GM12878 (cell line): ENCODE data around the gene RHBDF2. TPM values are rescaled to one million over a fixed set of nuclear protein-coding genes. Genes with fewer than 3 reads are reported as not detected.

Experiments
- ATAC-seq: fragments of 200-7000 bp; cut with Tn5 transposase; 3 replicates; pipeline ENCODE4 v1.9.1; 2020; ENCODE audit warnings: mild to moderate bottlenecking, moderate library complexity
- BruUV-seq: library from RNA; stranded (reverse); fragments of 400-500 nt; replicated peaks from 2 replicates; lab custom pipeline; 2021; lab: Mats Ljungman, UMichigan
- CTCF ChIA-PET: fragments of 300-600 bp; sonication (Branson Sonifier 250); formaldehyde crosslinking; extraction: SDS; loops from one replicate; lab custom pipeline; 2021; ENCODE audit warnings: inconsistent platforms; lab: Yijun Ruan, JAX
- POLR2A ChIA-PET: fragments of 350-600 bp; formaldehyde crosslinking; extraction: SDS; loops from one replicate; lab custom pipeline; 2021; ENCODE audit warnings: inconsistent platforms; lab: Charles Lee
- RAD21 ChIA-PET: fragments of 300-600 bp; sonication (Branson Sonifier 250); formaldehyde crosslinking; loops from one replicate; lab custom pipeline; 2023; ENCODE audit warnings: antibody characterized with exemption; ENCODE audit not compliant: unreplicated experiment; lab: Charles Lee
- SMC1A ChIA-PET: fragments of 300-600 bp; sonication (Branson Sonifier 250); formaldehyde crosslinking; loops from one replicate; lab custom pipeline; 2023; ENCODE audit not compliant: unreplicated experiment, uncharacterized antibody; lab: Charles Lee
- DNase-seq: peaks from one replicate; pipeline ENCODE4 v3.0.0-alpha.2; 2011; ENCODE audit warnings: low read depth, low spot score
- FAIRE-seq: peaks from 3 replicates; lab custom pipeline; 2011; peaks lifted over from hg19 to GRCh38; lab: Jason Lieb, UNC
- H2AFZ ChIP-seq: 2 replicates; pipeline ENCODE4 v1.6.0; 2011; ENCODE audit warnings: low read depth, low read length, control low read depth; ENCODE audit not compliant: control insufficient read depth
- H3K27ac ChIP-seq: 2 replicates; pipeline ENCODE4 v1.5.1; 2011; ENCODE audit warnings: control low read depth; ENCODE audit not compliant: control insufficient read depth, insufficient read depth
- H3K27me3 ChIP-seq, 2 experiments: replicated peaks in 1 of 2; 2 replicates each; pipeline versions ENCODE4 v1.6.0 to v1.6.1; 2011; ENCODE audit warnings: low read length in 1 of 2; ENCODE audit not compliant: control insufficient read depth in 2 of 2, insufficient read depth in 2 of 2
- H3K36me3 ChIP-seq, 2 experiments: 2 replicates each; pipeline ENCODE4 v1.5.1; 2011; ENCODE audit warnings: low read length in 1 of 2; ENCODE audit not compliant: control insufficient read depth in 2 of 2, insufficient read depth in 2 of 2
- H3K4me1 ChIP-seq: 2 replicates; pipeline ENCODE4 v1.6.1; 2011; ENCODE audit warnings: mild to moderate bottlenecking, low read length, moderate library complexity, mixed read lengths; ENCODE audit not compliant: control insufficient read depth, insufficient read depth
- H3K4me2 ChIP-seq: 2 replicates; pipeline ENCODE4 v1.6.0; 2011; ENCODE audit warnings: control low read depth; ENCODE audit not compliant: control insufficient read depth, insufficient read depth
- H3K4me3 ChIP-seq: fragments of 200-600 bp; sonication (generic); 2 replicates; pipeline ENCODE4 v1.5.1; 2016
- H3K79me2 ChIP-seq: 2 replicates; pipeline ENCODE4 v1.6.0; 2011; ENCODE audit warnings: low read length; ENCODE audit not compliant: control insufficient read depth, insufficient read depth
- H3K9ac ChIP-seq: 2 replicates; pipeline ENCODE4 v1.8.0; 2011; ENCODE audit warnings: low read length, control low read depth, mixed read lengths; ENCODE audit not compliant: control insufficient read depth, insufficient read depth
- H3K9me3 ChIP-seq: replicated peaks from 3 replicates; pipeline ENCODE4 v1.5.1; 2011; ENCODE audit warnings: mild to moderate bottlenecking, low read length; ENCODE audit not compliant: control insufficient read depth, insufficient read depth
- H4K20me1 ChIP-seq: 2 replicates; pipeline ENCODE4 v1.6.0; 2011; ENCODE audit not compliant: control insufficient read depth, insufficient read depth
- CBFB ChIP-seq: IDR thresholded peaks from 2 replicates; pipeline ENCODE4 v1.6.1; 2016; ENCODE audit warnings: antibody characterized with exemption, low read depth
- CHD1 ChIP-seq: IDR thresholded peaks from 2 replicates; pipeline ENCODE4 v1.6.1; 2012; ENCODE audit warnings: low read depth, low read length, improper control_type of control experiment
- EED ChIP-seq: sonication (generic); IDR thresholded peaks from 2 replicates; pipeline ENCODE4 v1.6.1; 2016; ENCODE audit warnings: antibody characterized with exemption, low read depth
- FOS ChIP-seq: IDR thresholded peaks from 3 replicates; pipeline ENCODE4 v1.6.1; 2011; ENCODE audit warnings: borderline replicate concordance; ENCODE audit not compliant: insufficient read length; ENCODE audit errors: extremely low read depth
- MEF2A ChIP-seq: IDR thresholded peaks from 2 replicates; pipeline ENCODE4 v1.6.1; 2011; ENCODE audit warnings: low read depth, mild to moderate bottlenecking, low read length, moderate library complexity; ENCODE audit not compliant: insufficient read depth
- MTA3 ChIP-seq: IDR thresholded peaks from 2 replicates; pipeline ENCODE4 v1.6.1; 2012; ENCODE audit warnings: low read length, inconsistent platforms, borderline replicate concordance
- MXI1 ChIP-seq: fragments of 150-350 bp; IDR thresholded peaks from 2 replicates; pipeline ENCODE4 v1.6.1; 2011; ENCODE audit warnings: low read depth, mild to moderate bottlenecking, inconsistent platforms, low read length, improper control_type of control experiment
- PBX3 ChIP-seq: IDR thresholded peaks from 2 replicates; pipeline ENCODE4 v1.6.1; 2011; ENCODE audit warnings: mild to moderate bottlenecking, low read depth, low read length, moderate library complexity; ENCODE audit not compliant: insufficient replicate concordance
- PKNOX1 ChIP-seq: fragments of 450-650 bp; IDR thresholded peaks from 2 replicates; pipeline ENCODE4 v1.6.1; 2016; ENCODE audit warnings: mild to moderate bottlenecking
- POLR2AphosphoS5 ChIP-seq: IDR thresholded peaks from 2 replicates; pipeline ENCODE4 v1.6.1; 2011; ENCODE audit warnings: mild to moderate bottlenecking, low read length, inconsistent platforms
- RELA ChIP-seq: fragments of 450-650 bp; IDR thresholded peaks from 2 replicates; pipeline ENCODE4 v1.8.0; 2014; ENCODE audit warnings: borderline replicate concordance; ENCODE audit not compliant: partially characterized antibody
- RUNX3 ChIP-seq: IDR thresholded peaks from 2 replicates; pipeline ENCODE4 v1.6.1; 2012; ENCODE audit warnings: low read length, inconsistent platforms
- SMARCA5 ChIP-seq: fragments of 450-650 bp; IDR thresholded peaks from 2 replicates; pipeline ENCODE4 v1.6.1; 2017; ENCODE audit warnings: mild to moderate bottlenecking
- SP1 ChIP-seq: IDR thresholded peaks from one replicate; pipeline ENCODE4 v1.6.1; 2011; ENCODE audit warnings: low read depth, low read length
- TCF3 ChIP-seq: IDR thresholded peaks from 2 replicates; pipeline ENCODE4 v1.6.1; 2012; ENCODE audit warnings: low read depth, mild to moderate bottlenecking, low read length, borderline replicate concordance; ENCODE audit not compliant: insufficient read depth
- YY1 ChIP-seq: IDR thresholded peaks from 2 replicates; pipeline ENCODE4 v1.6.1; 2011; ENCODE audit warnings: low read depth, mild to moderate bottlenecking, low read length
- ZNF207 ChIP-seq: fragments of 450-650 bp; IDR thresholded peaks from 2 replicates; pipeline ENCODE4 v1.6.1; 2014; ENCODE audit warnings: antibody characterized with exemption, mild to moderate bottlenecking, borderline replicate concordance
- ZNF217 ChIP-seq: fragments of 450-650 bp; IDR thresholded peaks from 2 replicates; pipeline ENCODE4 v1.6.1; 2017; ENCODE audit warnings: antibody characterized with exemption, mild to moderate bottlenecking
- WGBS: methylation state at CpG from one replicate; pipeline ENCODE4 v1.1.6; 2016; ENCODE audit warnings: low lambda C conversion rate; ENCODE audit not compliant: insufficient replicate concordance, insufficient coverage; ENCODE audit errors: missing lambda C conversion rate; 5-methylcytosine and 5-hydroxymethylcytosine counted together
- in situ Hi-C: fragments of 300-500 bp; cut with MboI; formaldehyde crosslinking; loops from 9 replicates; pipeline ENCODE4 v1.14.3; 2018; ENCODE audit warnings: mixed read lengths
- intact Hi-C: fragments of 100-400 bp; cut with micrococcal nuclease; formaldehyde crosslinking; loops from one replicate; pipeline ENCODE4 v1.14.2; 2022; ENCODE audit not compliant: unreplicated experiment
- polyA plus RNA-seq, 11 experiments: library from polyadenylated mRNA; depleted of rRNA in 4 of 11; unstranded in 6 of 11; stranded (reverse) in 5 of 11; fragments of >200 nt; fragmentation: Nextera tagmentation in 4 of 11; fragmentation: Illumina TruSeq in 1 of 11; extraction: Ambion mirVana in 4 of 11; extraction: Trizol in 1 of 11; gene quantifications; 1 replicate in 1 of 11; 2 replicates in 10 of 11; pipeline versions ENCODE4 v1.2.1 to v1.2.3, GENCODE V29; 2011 to 2016; ENCODE audit warnings: inconsistent platforms in 2 of 11, missing spikeins in 2 of 11, low read depth in 1 of 11
- total RNA-seq, 4 experiments: library from RNA; depleted of rRNA in 3 of 4; stranded (reverse); fragments of >200 nt in 3 of 4; fragmentation: Illumina TruSeq in 1 of 4; extraction: Trizol in 1 of 4; gene quantifications; 2 replicates each; pipeline versions ENCODE4 v1.2.1 to v1.2.3, GENCODE V29; 2013 to 2021

Gene RHBDF2
- total and polyA plus RNA-seq, 10 of the 15 experiments (the other 5 are each of a cell fraction or from before 2014, with no cell fraction given), result 0.97 to 43.0 (median 18.7) TPM

GRCh38 chr17:76547183-76547641 is 46.0 kb upstream of the RHBDF2 start (continued):
- peak; percentile 27; the same call in 1 of the 2 replicates for TF ChIP-seq PKNOX1
- TF ChIP-seq MXI1, result no peak
- TF ChIP-seq, all 136 proteins: peak for 8

GRCh38 chr17:76546556-76547182 is 45.4 kb upstream of the RHBDF2 start:
- H3K27me3 ChIP-seq, result peaks cover 0 to 3% of the 10 kb centered on the region in 2 experiments; a peak in 3 of 4 replicates
- ChIA-PET RAD21 (interaction anchor here (1.8 to 2.5 kb wide), 2 partner anchors 18 to 23 kb away, joined by 5 to 9 read pairs; no protein-coding TSS in a partner anchor), SMC1A (interaction anchor here (1.1 to 3.7 kb wide), 7 partner anchors 12 to 77 kb away, joined by 3 to 18 read pairs (median 8); no protein-coding TSS in a partner anchor), POLR2A (no interaction called here), CTCF (interaction anchor here (0.5 to 4.7 kb wide), 16 partner anchors 11 to 383 kb away, joined by 3 to 36 read pairs (median 4); partner anchors contain the start of gene AANAT)
- TF ChIP-seq ZNF217, result no peak
- no peak for TF ChIP-seq MEF2A
- TF ChIP-seq EED, result no peak
- no peak for TF ChIP-seq SMARCA5
- TF ChIP-seq ZNF207, result no peak
- no peak for TF ChIP-seq FOS
- no peak for TF ChIP-seq CBFB
- no peak for TF ChIP-seq TCF3
- TF ChIP-seq MTA3, result no peak
- TF ChIP-seq RELA, result no peak
- no peak for TF ChIP-seq YY1
- TF ChIP-seq SP1, result no peak
- TF ChIP-seq CHD1, result no peak
- TF ChIP-seq POLR2AphosphoS5, result no peak
- TF ChIP-seq PBX3, result no peak
- no peak for TF ChIP-seq RUNX3
- TF ChIP-seq PKNOX1, result no peak
- no TSS peak for BruUV-seq
- H3K36me3 ChIP-seq, result no peaks in the 10 kb centered on the region; a peak in 1 of 4 replicates
- no peak overlapping the region for H3K4me2 ChIP-seq
- no peak overlapping the region for H2AFZ ChIP-seq
- intact Hi-C loops (loop anchor here (1.0 to 2.0 kb wide), 2 partner anchors 23 to 82 kb away; no protein-coding TSS in a partner anchor), in situ Hi-C loops (no loop called here)
- H3K79me2 ChIP-seq, result no peaks in the 10 kb centered on the region
- WGBS, result 58% methylated on average over 11 of the region's 11 CpGs
- H3K4me3 ChIP-seq, result no peak overlapping the region
- H3K27ac ChIP-seq, result no peak overlapping the region
- H3K4me1 ChIP-seq, result no peaks in the 10 kb centered on the region; the same call in 1 of the 2 replicates
- no peak for DNase-seq
- ATAC-seq, result no peak
- H4K20me1 ChIP-seq, result no peaks in the 10 kb centered on the region
- H3K9ac ChIP-seq, result no peak overlapping the region
- H3K9me3 ChIP-seq, result no peaks in the 10 kb centered on the region
- no peak for FAIRE-seq
